ENCODE results near the gene AK5. TPM values are rescaled to one million over a fixed set of nuclear protein-coding genes. Genes with fewer than 3 reads are reported as not detected.

The AK5 gene
- polyA plus RNA-seq, 3 donors, result 0.34 to 0.72 (median 0.48) TPM

- Histone ChIP-seq H3K36me3 (replicated peaks in 1 of 2; ENCODE audit: control insufficient read depth in 1 of 2, insufficient read depth in 2 of 2, low read length in 2 of 2) (peaks cover 49 to 73% of the 10 kb centered on the region in 2 donors), H4K20me1 (ENCODE audit: insufficient read depth, low read length) (no peaks in the 10 kb centered on the region), H3K4me2 (replicated peaks; ENCODE audit: extremely low read depth, low read length, poor library complexity, severe bottlenecking) (no peak overlapping the region), H3K27me3 (ENCODE audit: control insufficient read depth in 2 of 2, insufficient read depth in 2 of 2, low read length in 2 of 2) (no peaks in the 10 kb centered on the region), H3K9ac (ENCODE audit: insufficient read depth, low read length, poor library complexity, severe bottlenecking) (no peak overlapping the region), H2AFZ (ENCODE audit: insufficient read depth, low read depth, low read length, poor library complexity, severe bottlenecking) (no peak overlapping the region), H3K79me2 (ENCODE audit: insufficient read depth, low read length) (no peaks in the 10 kb centered on the region), H3K4me3 (replicated peaks in 1 of 3; ENCODE audit: low read depth in 2 of 3, low read length in 3 of 3) (no peak overlapping the region), H3K27ac (ENCODE audit: low read depth in 1 of 2, low read length in 2 of 2) (no peak overlapping the region), H3K4me1 (ENCODE audit: control insufficient read depth in 1 of 2, insufficient read depth in 2 of 2, low read length in 2 of 2) (no peaks in the 10 kb centered on the region), H3K9me3 (replicated peaks in 1 of 2; ENCODE audit: control insufficient read depth in 1 of 2, insufficient read depth in 1 of 2, low read length in 2 of 2) (no peaks in the 10 kb centered on the region)
- DNase-seq, result no peak
- Mint-ChIP-seq H3K4me1 (no peaks in the 10 kb centered on the region), H3K36me3 (peaks cover 51 to 61% of the 10 kb centered on the region in 2 donors), H3K27me3 (ENCODE audit: low read depth in 3 of 3) (no peaks in the 10 kb centered on the region), H3K4me3 (no peak overlapping the region), H3K27ac (peak overlapping the region in 1 of 7 donors; percentile 41), H3K9me3 (no peaks in the 10 kb centered on the region)
- no CpG with 5 or more reads among the region's 4 CpGs for WGBS (ENCODE audit: insufficient coverage)
- no peak for TF ChIP-seq CTCF (IDR thresholded peaks at IDR 0.05)
- intact Hi-C loops (cut with micrococcal nuclease), result no loop called here
Observed at GRCh38 chr1:77582905-77583304, 301.1 kb downstream of the AK5 start.

DNA sequence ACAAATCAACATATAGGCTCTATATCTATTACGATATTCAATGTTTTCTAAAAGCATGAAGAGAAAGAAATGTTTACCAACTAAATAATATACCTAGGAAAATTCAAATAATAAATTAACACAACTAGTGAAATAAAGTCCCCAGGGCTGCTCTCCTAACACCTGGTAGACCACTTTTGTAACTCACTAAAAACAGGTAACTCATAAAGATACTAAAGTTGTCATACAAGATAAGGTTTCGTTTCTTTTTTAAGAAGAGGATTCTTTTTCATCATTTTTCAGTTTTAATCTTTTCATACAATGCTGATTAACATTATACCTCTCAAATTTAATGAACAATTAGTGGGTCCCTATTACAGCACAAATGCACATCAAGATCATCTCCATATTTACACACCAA, 301.7 kb downstream of the AK5 start:
- no peak for DNase-seq
- Histone ChIP-seq H3K4me1 (ENCODE audit: control insufficient read depth in 1 of 2, insufficient read depth in 2 of 2, low read length in 2 of 2) (no peaks in the 10 kb centered on the region), H2AFZ (ENCODE audit: insufficient read depth, low read depth, low read length, poor library complexity, severe bottlenecking) (no peak overlapping the region), H3K79me2 (ENCODE audit: insufficient read depth, low read length) (no peaks in the 10 kb centered on the region), H3K9ac (ENCODE audit: insufficient read depth, low read length, poor library complexity, severe bottlenecking) (no peak overlapping the region), H3K27ac (ENCODE audit: low read depth in 1 of 2, low read length in 2 of 2) (no peak overlapping the region), H3K4me3 (replicated peaks in 1 of 3; ENCODE audit: low read depth in 2 of 3, low read length in 3 of 3) (no peak overlapping the region), H4K20me1 (ENCODE audit: insufficient read depth, low read length) (no peaks in the 10 kb centered on the region), H3K36me3 (replicated peaks in 1 of 2; ENCODE audit: control insufficient read depth in 1 of 2, insufficient read depth in 2 of 2, low read length in 2 of 2) (peaks cover 43 to 68% of the 10 kb centered on the region in 2 donors), H3K9me3 (replicated peaks in 1 of 2; ENCODE audit: control insufficient read depth in 1 of 2, insufficient read depth in 1 of 2, low read length in 2 of 2) (no peaks in the 10 kb centered on the region), H3K4me2 (replicated peaks; ENCODE audit: extremely low read depth, low read length, poor library complexity, severe bottlenecking) (no peak overlapping the region), H3K27me3 (ENCODE audit: control insufficient read depth in 2 of 2, insufficient read depth in 2 of 2, low read length in 2 of 2) (no peaks in the 10 kb centered on the region)
- no peak for TF ChIP-seq CTCF (IDR thresholded peaks at IDR 0.05)
- H3K4me1 Mint-ChIP-seq, result no peaks in the 10 kb centered on the region
- H3K27ac Mint-ChIP-seq, result no peak overlapping the region
- H3K4me3 Mint-ChIP-seq, result no peak overlapping the region
- no peaks in the 10 kb centered on the region for H3K27me3 Mint-ChIP-seq (ENCODE audit: low read depth in 3 of 3)
- no CpG with 5 or more reads among the region's 2 CpGs for WGBS (ENCODE audit: insufficient coverage)
- no peaks in the 10 kb centered on the region for H3K9me3 Mint-ChIP-seq
- intact Hi-C loops (cut with micrococcal nuclease), result no loop called here
- H3K36me3 Mint-ChIP-seq, result peaks cover 53 to 61% of the 10 kb centered on the region in 2 donors
